Measurements from ENCODE around the gene LDLRAD4.

DNA sequence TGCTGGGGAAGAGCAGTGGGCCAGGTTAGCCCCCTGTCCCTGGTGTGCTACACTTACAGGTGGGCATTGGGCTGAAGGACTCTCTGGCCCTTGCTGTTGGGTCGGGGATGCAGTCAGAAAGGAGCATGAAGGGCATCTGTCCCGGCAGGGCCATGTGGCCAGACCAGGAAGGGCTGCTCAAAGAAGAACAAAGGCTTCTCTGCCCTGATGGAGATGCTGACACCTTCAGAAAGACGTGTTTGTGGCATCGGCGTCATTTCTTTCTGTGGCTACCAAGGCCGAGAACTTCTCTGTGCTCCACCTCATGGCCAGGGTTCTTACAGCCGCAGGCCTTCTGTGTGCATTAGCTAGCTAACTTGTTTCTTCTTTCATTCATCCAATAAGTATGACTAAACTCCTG lies 268.7 kb downstream of the LDLRAD4 start:
- TF ChIP-seq POLR2A (IDR thresholded peaks at IDR 0.05): no peak
- no peak for TF ChIP-seq CTCF (IDR thresholded peaks at IDR 0.05)

Data from lower leg skin (tissue), 3 donors.